CMK (cell line): ENCODE measurements around the gene SEC16A.

Experiments used
- DNase-seq: peaks from one replicate; pipeline ENCODE4 v3.0.0-alpha.2; 2010; ENCODE audit warnings: low read depth

SEC16A gene

DNA sequence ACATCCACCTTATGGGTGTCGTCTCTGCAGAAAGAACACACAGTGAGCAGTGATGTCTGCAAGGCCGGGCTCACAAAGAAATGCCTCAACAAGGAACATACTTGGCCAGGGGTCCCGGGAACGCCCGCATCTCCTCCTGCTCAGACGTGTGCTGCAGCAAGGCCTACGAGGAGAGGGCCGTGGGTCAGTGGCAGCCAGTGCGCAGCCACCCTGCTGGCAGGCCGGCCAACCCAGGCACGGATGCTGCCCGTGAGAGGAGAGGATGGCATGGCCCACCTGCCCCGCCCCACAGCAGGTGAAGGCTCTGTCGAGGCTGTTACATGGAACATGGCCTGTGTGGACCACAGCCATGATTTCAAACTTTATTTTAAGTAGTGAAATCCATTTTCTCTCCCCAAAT, 19.3 kb downstream of the SEC16A start:
- no peak for DNase-seq

GRCh38 chr9:136462664-136463063, 20.2 kb downstream of the SEC16A start:
- no peak for DNase-seq

- DNase-seq, result no peak
Measured at GRCh38 chr9:136460772-136461325, 22.0 kb downstream of the SEC16A start.

DNA sequence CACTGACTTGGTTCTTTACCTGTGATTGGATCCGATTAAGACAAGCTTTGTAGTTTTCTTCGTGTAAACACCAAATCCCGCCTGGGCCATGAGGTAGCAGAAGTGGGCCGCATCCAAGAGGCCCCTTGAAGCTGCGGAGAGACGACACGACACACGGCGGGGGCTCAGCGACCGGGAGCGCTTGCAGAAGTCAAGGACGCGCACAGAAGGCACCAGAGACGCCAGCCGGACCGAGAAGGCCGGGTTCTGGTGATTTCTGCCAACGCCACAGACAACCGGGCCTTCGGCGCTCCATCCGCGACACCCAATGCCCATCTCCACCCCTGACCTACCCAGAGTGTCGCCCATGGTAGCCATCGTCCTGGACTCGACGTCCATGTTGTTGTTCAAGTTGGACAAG, 23.4 kb downstream of the SEC16A start:
- DNase-seq, result no peak

GRCh38 chr9:136457326-136457725, 25.5 kb downstream of the SEC16A start:
- DNase-seq, result no peak

DNA sequence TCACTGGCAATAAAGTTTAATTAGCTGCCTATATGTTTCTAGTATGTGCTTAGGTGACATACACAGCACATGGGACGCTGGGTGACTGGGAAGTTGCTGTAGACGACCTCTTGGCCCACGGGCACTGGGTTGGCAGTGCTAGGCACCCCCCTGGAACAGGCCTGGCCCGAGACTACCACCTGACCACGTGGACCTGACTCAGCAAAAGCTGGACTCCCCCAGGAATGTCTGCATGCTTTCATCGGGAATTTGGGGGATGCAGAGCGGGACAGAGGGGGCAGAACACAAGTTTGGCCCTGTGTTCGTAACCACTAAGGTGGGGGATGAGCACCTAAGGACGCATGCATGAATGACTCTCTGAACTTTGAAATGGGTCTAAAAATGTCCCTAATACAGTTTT, 26.6 kb downstream of the SEC16A start:
- no peak for DNase-seq

- DNase-seq, result no peak
Measured at GRCh38 chr9:136455043-136456002, 27.5 kb downstream of the SEC16A start.

DNA sequence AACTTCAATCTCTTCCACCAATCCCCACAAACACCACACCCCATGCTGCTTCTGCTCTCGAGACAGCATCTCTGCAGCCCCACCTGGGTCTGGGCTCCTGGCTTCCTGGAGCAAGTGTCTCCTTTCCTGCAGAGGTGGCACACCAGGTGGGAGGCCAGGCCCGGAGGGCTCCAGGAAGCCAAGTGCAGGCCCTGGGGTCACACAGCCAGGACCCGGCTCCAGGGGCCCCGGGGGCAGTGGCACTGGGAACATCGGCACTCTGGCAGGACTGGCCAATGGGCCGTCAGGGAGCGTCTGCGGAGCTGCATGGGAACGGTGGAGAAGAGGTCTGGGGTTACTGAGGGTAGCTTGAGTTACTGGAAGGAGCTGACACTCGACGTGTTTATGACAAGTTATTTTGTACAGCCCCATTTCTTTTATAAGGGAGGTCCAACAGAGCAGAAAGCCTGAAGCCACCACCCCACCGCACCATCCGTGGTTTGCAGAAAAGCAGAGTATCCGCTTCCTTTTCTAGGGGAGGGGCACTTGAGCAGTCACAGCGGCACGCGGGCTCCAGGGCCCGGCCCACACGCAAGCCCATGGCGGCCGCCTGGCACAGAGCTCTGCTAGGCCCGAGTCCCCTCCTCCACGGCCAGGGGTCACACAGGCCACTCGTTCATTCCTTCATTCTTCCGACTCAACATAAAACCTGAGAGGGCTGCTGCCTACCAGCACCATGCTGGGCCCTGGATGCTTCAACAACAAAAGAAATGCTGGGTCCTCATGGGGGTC, 28.6 kb downstream of the SEC16A start:
- DNase-seq, result no peak

DNA sequence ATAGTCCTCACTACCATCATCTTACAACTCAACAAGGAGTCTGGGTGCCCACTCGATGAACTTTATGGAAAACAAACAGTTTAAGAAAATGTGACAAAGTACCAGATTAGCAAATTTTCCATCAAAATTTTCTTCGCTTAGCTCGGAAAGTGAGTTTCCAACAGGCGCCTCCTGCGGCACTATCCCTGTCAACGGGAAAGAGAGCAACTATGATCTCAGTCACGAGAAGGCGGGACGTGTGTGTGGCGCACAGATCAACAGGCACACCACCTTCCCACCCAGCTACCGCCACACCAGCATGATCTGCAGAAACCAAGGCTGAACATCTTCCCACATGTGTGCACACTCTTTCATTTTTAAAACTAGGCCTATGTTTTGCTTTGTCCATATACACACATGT, 29.5 kb downstream of the SEC16A start:
- no peak for DNase-seq

- DNase-seq, result no peak
Measured at GRCh38 chr9:136451221-136451877, 31.5 kb downstream of the SEC16A start.

DNA sequence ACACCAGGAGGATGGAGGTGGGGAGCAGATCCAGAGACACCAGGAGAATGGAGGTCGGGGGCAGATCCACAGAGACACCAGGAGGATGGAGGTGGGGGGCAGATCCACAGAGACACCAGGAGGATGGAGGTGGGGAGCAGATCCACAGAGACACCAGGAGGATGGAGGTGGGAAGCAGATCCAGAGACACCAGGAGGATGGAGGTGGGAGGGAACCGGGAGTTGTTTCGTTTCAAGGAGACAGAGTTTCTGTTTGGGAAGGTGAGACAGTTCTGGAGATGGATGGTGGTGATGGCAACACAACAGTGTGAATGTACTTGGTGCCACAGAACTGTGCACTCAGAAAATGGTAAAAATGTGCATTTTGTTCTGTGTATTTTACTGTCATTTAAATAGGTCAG, 34.2 kb downstream of the SEC16A start:
- DNase-seq, result no peak

DNA sequence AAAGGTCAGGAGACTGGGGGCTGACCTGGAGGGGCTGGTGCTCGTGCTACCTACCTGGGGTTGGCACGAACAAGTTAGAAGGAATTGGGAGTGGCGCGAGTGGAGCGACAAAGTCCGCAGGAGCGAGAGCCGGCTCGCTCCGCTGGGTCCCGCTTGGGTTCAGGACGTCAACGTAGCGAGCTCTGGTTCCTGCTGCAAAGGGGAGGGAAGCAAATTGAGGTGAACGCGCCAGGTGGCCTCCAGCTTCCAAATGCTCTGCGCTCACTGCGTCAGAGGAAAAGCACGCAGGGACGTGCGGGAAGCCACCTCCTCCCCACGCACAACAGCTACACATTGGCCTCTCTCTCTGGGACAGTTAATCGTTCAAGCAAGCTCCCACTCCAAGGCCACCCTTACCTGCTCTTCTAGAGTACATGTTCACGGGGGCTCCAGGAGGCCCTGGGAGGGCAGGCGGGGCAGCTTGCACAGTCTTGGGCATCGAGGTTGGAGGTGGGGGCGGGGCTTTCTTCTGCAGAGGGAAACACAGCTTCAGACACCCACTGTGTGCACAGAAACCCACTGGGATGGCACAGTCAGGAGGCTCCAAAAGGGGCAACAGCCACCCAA, 35.6 kb downstream of the SEC16A start:
- no peak for DNase-seq

- DNase-seq, result no peak
Measured at GRCh38 chr9:136445799-136446198, 37.0 kb downstream of the SEC16A start.

DNA sequence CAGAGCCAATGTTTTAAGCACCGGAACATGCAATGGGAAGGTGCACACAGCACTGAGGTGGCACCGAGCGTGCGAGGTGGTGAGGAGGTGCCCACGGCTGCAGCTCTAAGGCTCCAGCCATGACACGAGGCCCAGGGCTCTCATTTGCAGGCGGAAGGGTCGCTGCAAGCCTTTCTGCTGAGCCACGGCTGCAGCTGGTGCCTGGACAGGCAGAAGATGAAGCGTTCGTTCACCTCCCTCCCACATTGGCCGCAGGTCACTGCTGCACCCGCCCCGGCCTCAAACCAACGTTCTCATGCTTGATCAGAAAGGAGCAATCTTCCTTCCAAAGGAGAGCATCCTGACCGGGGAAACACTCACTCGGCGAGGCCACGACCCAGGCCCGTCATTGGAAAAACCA, 38.7 kb downstream of the SEC16A start:
- DNase-seq, result no peak

DNA sequence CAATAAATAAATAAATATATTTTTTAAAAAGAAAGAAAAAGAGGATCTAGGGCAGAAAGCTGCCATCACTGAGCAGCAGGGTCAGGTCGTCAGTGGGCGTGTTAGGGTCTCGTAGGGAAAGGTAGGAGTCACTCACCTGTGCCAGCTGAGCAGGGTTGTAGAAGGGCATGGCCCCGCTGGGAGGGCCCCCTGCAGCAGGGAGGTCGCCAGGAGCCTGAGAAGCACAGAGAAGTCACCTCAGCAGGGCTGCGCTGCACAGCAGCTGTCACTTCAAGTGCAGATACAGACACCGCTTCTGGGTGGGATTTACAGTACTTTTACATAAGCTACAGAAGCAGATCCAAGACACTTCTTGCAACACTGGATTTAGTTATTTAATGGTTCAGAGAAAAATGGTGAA, 39.2 kb downstream of the SEC16A start:
- no peak for DNase-seq

- DNase-seq, result no peak
Measured at GRCh38 chr9:136443087-136443486, 39.8 kb downstream of the SEC16A start.

DNA sequence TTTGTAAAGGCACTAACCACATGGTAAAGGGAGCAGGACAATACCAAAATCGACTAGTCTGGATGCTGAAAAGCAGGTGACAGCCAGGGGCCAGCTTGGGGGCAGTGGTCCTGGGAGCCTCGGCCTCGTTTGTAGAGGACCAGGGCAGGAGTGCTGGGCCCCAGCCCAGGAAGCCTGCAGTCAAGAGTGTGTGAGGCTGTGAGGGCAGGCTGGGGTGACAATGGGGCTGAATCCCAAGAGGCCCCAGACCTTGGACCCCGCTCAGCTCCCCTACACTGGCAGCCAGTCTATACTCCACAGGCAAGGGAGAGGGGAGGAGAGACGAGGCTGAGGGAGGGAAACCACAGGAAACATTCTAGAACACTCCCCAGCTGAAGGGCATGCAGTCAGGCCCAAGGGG, 40.6 kb downstream of the SEC16A start:
- DNase-seq, result no peak

DNA sequence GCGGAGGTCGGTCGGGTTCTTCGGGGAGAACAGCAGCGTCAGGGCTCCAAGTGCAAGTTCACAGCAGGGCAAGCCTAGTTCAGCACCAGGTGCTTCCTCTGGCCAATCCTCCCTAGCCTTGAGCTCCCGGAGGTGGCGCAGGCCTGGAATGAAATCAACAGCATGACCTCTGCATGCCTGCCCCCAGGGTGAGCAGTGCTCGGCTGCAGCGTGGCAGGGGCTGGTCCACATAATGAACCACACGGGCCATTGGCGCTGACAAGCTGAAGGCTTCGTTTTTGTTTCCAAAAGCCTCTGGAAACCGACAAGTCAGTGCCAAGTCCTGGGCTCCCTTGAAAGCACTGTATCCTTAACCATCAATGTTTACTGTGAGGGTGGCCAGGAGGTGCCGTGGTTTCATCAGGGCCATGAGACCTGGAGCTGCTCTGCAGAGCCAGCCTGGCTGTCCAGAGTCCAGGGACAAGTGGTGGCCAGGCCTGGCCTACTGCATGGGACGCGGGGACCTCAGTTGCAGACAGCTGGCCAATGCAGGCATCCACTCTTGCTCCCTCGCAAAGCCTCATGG, 41.1 kb downstream of the SEC16A start:
- no peak for DNase-seq

- no peak for DNase-seq
Measured at GRCh38 chr9:136441191-136441680, 41.6 kb downstream of the SEC16A start.

DNA sequence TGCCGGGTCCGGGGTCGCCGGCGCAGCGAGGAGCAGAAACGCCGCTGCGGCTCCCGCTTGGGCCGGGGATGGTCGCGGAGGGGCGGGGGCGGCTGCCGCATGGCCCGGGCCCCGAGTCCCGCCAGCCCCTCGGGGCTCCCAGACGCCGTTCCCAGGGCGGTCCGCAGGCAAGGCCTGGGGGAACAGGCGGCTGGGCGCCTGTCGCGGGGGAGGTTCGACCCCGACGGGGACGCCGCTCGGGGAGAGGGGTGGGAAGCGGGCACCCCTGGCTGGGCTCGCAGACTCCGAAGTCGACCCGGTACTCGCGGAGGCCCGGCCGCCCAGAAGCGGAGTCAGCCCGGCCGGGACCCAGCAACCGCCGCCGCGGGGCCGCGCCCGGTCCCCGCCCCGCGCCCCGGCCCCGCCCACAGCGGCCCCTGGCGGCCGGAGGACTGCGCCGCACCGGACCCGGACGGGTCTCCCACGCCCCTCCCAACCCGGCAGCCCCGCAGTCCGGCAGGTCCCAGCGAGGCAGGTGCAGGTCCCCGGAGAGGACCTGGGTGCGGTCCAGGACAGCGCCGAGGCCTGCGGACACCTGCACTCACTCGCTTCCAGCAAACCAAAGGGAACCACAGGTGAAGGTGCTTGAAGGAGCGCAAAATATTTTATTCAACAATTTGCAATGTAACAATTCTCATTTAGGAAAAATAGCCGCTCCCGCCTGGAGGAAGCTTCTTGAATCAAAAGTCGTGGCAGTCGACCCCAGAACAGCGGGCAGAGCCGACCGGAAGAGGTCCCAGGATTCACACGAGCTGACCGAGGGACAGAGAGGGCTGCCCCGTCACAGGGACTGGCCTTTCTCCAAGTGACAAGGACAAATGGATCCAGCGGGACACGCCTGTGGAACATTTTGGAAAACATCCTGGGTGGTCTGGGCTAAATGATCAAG, 43.1 kb downstream of the SEC16A start, which contains the start of gene INPP5E:
TSS of gene INPP5E (minus strand) at position 365 of the 928 bp plus-strand sequence. CDS start 426 bp downstream, outside the sequence.
- DNase-seq, result peak; percentile 38
